GM20000 (cell line): ENCODE data around the gene SCAANT1.
A peak's percentile ranks its signal among the peaks of the same experiment; 100 is the strongest.

Experiments
- DNase-seq: peaks from one replicate; pipeline ENCODE4 v3.0.0; 2012; ENCODE audit warnings: low spot score
- CTCF ChIP-seq: IDR thresholded peaks from 2 replicates; pipeline ENCODE4 v1.5.1; 2012; ENCODE audit warnings: mild to moderate bottlenecking, control low read depth; ENCODE audit errors: extremely low read depth, missing control alignments

The SCAANT1 gene

DNA sequence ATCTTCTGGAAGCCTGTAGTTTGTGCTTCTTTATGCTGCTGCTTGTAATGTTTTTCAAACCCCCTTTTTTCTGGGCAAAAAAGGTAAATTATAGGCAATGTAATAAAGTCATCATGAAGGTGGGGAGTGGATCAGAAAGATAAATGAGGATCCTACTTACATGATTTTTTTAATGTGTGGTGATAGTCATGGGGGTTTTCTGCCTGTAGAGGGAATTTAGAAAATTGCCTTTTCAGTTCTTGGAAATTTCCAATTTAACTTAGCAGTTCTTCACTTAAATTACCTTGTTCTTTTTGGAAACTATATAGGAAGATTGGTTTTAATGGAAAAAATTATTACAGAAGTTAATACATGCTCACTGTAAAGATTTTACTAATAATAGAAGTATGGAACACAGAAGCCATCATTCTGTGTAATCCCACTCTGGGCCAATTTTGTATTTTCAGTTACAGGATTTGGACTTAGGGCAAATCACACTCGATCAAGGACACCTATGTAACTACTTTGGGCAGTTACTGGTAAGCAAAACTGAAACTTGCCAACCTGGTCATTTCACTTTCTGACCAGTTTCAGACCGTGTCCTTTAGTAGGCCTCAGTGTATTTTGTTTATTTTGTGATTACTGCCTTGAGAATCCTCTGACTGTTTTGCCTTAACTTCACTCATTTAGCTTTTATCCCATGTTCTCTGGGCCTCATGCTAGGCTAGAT lies 10.5 kb upstream of the SCAANT1 start:
- DNase-seq = no peak
- no peak for TF ChIP-seq CTCF

GRCh38 chr3:63921741-63922482 lies 9.7 kb upstream of the SCAANT1 start:
- peak; percentile 40 for DNase-seq
- TF ChIP-seq CTCF = no peak

GRCh38 chr3:63920001-63920400 lies 7.8 kb upstream of the SCAANT1 start:
- DNase-seq = no peak
- TF ChIP-seq CTCF = no peak

DNA sequence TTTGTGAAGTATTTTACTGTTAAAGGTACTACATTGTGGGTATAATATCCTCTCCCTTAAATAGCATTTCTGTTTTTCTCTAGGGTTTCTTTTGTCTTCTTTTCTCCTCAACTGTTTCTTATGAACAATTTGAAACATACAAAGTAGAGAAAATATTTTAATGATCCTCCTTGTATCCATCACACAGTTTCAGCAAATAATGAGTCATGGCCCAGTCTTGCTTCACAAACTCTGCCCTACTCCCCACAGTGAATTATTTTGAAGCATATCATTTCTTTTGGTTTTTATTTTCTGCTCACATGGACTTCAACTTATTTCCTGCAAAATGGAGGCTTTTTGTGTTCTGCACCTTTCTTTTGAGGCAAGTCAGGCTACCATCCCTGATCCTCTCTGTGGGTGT lies 6.1 kb upstream of the SCAANT1 start:
- DNase-seq = no peak

DNA sequence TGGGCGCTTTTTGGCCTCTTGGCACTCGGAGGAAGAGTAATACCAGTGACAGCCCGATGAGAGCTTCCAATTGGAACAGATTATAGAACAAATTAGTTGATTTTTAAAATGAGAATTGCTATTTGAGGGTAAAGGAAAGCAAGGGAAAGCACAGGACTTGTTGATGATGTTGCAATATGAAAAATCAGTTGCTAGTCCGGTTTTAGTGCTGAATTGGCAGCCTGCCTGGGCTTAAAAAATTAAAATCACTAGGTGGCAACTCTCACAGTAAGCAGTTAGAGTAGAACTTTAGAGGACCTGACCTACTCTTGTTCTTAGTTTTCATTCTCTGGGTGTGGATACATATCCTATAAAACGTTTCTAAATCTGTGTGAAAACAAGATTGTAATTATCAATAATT lies 2.1 kb upstream of the SCAANT1 start:
- TF ChIP-seq CTCF = no peak
- DNase-seq = no peak

More for the DNA sequence above, 6.1 kb upstream of the SCAANT1 start:
- TF ChIP-seq CTCF = no peak

DNA sequence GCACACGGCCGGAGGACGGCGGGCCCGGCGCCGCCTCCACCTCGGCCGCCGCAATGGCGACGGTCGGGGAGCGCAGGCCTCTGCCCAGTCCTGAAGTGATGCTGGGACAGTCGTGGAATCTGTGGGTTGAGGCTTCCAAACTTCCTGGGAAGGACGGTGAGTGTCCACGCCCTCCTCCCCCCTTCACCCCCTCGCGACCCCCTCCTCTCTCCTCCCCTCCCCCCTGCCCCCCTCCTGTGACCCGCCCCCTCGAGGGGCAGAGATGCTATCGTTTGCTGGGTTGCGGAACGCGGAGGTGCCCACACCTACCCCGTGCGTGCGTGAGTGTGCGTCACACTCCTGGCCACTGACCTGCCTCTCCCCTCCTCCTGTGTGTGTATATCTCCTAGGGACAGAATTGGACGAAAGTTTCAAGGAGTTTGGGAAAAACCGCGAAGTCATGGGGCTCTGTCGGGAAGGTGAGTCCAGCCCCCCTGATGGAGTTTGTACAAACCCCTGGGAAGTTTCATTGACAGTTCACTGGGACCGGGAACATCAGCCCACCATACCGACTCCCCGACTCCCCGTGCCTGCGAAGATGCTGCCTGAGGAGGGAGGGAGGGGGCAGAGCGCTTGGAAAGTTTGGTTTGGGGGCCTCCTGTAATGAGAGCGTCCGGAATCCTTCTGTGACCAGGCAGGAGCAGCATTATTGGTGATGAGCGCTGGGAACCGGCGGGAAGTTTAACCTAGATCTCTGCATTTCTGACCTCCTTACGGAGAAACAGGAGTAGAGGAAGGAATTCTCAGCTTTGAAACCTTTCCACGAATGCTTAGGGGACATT lies 795 bp upstream of the SCAANT1 start:
- DNase-seq = peak; percentile 47
- TF ChIP-seq CTCF = no peak

GRCh38 chr3:63911509-63911872 lies 692 bp downstream of the SCAANT1 start:
- peak; percentile 61 for DNase-seq
- no peak for TF ChIP-seq CTCF
